GM12891 (cell line): ENCODE results near the gene CAPN5.

Experiments
- DNase-seq: peaks from one replicate; pipeline ENCODE4 v3.0.0; 2011; ENCODE audit warnings: low spot score; ENCODE audit not compliant: insufficient read length
- FAIRE-seq: peaks from 2 replicates; lab custom pipeline; 2011; peaks lifted over from hg19 to GRCh38; lab: Jason Lieb, UNC
- PAX5 ChIP-seq: IDR thresholded peaks from 2 replicates; pipeline ENCODE4 v1.6.1; 2011; ENCODE audit warnings: low read length, moderate library complexity, mild to moderate bottlenecking; ENCODE audit not compliant: insufficient read depth, severe bottlenecking
- POLR2A ChIP-seq: IDR thresholded peaks from 2 replicates; pipeline ENCODE4 v1.6.1; 2011; ENCODE audit warnings: low read depth, low read length, control low read depth
- POLR2AphosphoS5 ChIP-seq: IDR thresholded peaks from 2 replicates; pipeline ENCODE4 v1.6.1; 2011; ENCODE audit warnings: low read depth, low read length, control low read depth
- POU2F2 ChIP-seq: IDR thresholded peaks from 2 replicates; pipeline ENCODE4 v1.6.1; 2011; ENCODE audit warnings: low read depth, mild to moderate bottlenecking, control low read depth, low read length, moderate library complexity
- SPI1 ChIP-seq: IDR thresholded peaks from 2 replicates; pipeline ENCODE4 v1.6.1; 2011; ENCODE audit warnings: low read depth, low read length, control low read depth
- TAF1 ChIP-seq: IDR thresholded peaks from 2 replicates; pipeline ENCODE4 v1.6.1; 2011; ENCODE audit warnings: low read depth, low read length, control low read depth

Gene CAPN5

GRCh38 chr11:77121096-77121640, 54.4 kb downstream of the CAPN5 start:
- DNase-seq (no peak), FAIRE-seq (no peak)
- TF ChIP-seq POU2F2 (no peak), SPI1 (no peak), POLR2AphosphoS5 (no peak), PAX5 (no peak), POLR2A (no peak), TAF1 (no peak)

- DNase-seq (no peak), FAIRE-seq (no peak)
- TF ChIP-seq POU2F2 (no peak), PAX5 (no peak), POLR2A (no peak), SPI1 (no peak), POLR2AphosphoS5 (no peak), TAF1 (no peak)
Observed at GRCh38 chr11:77121876-77122575, 55.3 kb downstream of the CAPN5 start.

- FAIRE-seq (no peak), DNase-seq (no peak)
- TF ChIP-seq SPI1 (no peak), POU2F2 (no peak), POLR2AphosphoS5 (no peak), POLR2A (no peak)
Observed at GRCh38 chr11:77122576-77123212, 55.9 kb downstream of the CAPN5 start.

GRCh38 chr11:77123591-77123990, 56.8 kb downstream of the CAPN5 start:
- DNase-seq (no peak), FAIRE-seq (no peak)
- no peak for TF ChIP-seq PAX5
- TF ChIP-seq SPI1 = no peak
- no peak for TF ChIP-seq POLR2A
- no peak for TF ChIP-seq POU2F2
- TF ChIP-seq POLR2AphosphoS5 = no peak
- no peak for TF ChIP-seq TAF1

- TF ChIP-seq TAF1 = no peak
- no peak for FAIRE-seq
- DNase-seq = no peak
Observed at GRCh38 chr11:77124041-77124440, 57.3 kb downstream of the CAPN5 start.

- TF ChIP-seq POLR2AphosphoS5 (no peak), SPI1 (no peak), POLR2A (no peak), PAX5 (no peak), TAF1 (no peak)
- no peak for DNase-seq
- no peak for FAIRE-seq
Observed at GRCh38 chr11:77124488-77124887, 57.7 kb downstream of the CAPN5 start.

DNA sequence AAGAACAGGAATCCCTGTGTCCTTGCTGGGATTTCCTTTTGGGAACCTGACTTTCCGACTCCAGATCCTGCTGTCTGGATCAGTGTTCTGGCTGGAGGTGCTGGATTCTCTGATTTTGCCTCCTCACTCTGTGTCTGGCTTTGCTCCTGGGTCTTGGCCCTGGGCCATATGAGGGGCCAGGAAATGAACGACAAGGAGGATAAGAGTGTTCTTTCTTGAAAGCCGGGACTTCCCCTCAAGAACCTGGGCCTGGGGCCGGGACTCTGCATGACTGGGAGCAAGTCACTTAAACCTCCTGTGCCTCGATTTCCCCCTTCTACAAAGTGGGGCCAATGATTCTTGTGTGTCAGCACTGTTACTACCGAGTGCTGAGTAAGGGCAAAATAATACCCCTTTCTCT, 58.4 kb downstream of the CAPN5 start:
- TF ChIP-seq POLR2AphosphoS5 = no peak
- TF ChIP-seq PAX5 = no peak
- no peak for TF ChIP-seq SPI1
- no peak for TF ChIP-seq POLR2A
- DNase-seq = no peak
- FAIRE-seq = no peak

DNA sequence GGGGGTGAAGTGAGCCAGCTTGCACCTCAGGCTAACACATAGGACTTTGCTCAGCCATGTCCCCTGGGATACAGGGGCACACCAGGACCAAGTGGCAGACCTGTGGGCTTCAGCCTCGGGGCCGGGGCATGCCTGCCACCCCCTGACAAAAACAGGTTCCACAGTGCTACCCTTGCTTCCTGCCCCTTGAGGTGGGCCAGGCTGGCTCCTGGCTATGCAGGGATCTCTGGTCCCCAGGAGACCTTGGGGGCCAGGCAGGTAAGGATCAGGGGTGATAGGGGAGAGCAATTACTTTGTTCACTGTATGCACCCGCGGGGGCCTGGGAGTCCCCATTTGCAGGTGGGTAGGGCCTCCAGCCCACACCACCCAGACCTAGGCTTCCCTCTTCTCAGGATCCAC, 58.9 kb downstream of the CAPN5 start:
- FAIRE-seq = no peak
- DNase-seq = no peak
- TF ChIP-seq TAF1 = no peak
- TF ChIP-seq POLR2AphosphoS5 = no peak
- no peak for TF ChIP-seq POLR2A
- TF ChIP-seq SPI1 = no peak
- no peak for TF ChIP-seq POU2F2
- TF ChIP-seq PAX5 = no peak

DNA sequence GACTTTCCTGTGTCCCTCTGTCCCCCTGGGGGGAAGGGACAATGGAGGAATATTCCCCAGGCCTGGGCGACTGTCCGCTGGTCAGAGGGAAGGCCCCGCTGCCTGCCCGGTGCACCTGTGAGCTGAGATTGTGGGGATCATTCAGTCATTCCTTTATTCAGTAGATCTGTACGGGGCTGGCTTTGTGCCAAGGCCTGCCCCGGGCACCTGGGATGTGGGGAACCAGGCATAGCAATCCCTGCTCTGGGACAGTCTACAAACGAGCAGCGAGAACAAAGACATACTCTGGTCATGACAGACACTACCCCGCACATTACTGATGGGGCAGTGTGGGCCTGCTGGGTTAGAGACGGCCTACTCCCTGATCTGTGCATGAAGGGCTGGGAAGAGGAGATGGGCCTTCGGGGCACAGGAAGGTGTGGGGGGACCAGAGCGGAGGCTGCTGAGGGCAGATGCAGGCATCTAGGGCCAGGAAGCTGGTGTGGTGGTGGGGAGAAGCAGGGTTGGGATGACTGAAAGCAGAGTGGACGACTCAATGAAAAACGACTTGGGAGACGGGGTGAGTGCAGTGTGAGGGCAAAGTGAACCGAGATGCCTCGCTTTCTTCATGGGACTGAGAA, 59.5 kb downstream of the CAPN5 start:
- DNase-seq = no peak
- TF ChIP-seq POLR2AphosphoS5 (no peak), SPI1 (no peak), POU2F2 (no peak), PAX5 (no peak), TAF1 (no peak), POLR2A (no peak)
- FAIRE-seq = no peak
